Iris pigment epithelial cell (primary cell): Measurements from ENCODE around the gene TMEM45B.

ENCODE experiments used
- DNase-seq: peaks from one replicate; pipeline ENCODE4 v3.0.0-alpha.2; 2011; ENCODE audit warnings: low read depth

Gene TMEM45B

DNA sequence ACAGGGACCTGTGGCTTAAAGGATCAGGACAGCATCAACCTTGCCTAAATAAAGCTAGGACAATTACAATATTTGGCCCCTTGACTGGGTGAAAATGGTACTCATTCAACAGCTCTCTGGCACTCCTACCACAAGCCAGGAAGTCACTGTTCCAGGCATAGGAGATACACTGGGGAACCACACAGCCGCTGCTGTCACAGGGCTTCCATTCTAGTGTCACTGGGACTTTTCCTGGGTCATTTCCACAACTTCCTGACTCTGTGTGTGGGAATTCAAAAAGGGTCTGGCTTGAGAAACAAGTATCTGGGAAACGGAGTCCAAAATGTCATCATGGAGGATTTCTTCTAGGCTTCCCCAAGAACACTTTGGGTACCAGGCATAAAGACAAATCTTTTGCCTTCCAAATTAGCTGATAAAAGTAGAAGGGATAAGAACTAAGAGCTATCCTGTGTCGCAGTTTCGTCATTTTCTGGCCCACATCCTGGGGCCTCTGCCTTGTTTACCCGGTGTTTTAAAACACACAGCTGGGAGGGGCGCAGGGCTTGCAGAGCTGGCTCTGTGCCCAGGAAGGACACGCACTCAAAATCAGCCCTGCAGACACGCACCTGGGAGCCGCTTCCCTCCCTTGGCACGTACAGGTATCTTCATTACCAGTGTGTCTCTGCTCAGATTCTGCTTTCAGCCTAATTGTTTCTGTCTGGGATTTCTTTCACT is 38.0 kb downstream of the TMEM45B start:
- peak; percentile 50 for DNase-seq

DNA sequence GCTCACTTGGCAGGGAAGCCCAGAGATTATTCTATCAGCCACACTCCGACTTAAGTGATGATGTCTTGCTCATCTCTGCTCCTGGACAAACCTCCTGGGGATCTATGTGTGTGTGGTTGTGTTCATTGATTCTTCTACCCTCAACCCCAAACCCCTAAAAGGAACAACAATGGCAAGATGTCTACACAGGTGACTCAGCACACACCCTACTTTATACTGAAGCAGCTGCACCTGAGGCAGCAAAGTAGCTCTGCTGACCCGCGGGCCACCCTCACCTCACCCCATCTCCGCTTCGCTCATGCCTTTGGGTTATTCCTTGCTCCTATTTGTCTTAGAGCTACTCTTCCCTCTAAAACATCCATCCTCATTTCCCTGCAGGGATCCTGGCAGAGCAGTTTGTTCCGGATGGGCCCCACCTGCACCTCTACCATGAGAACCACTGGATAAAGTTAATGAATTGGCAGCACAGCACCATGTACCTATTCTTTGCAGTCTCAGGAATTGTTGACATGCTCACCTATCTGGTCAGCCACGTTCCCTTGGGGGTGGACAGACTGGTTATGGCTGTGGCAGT is 38.7 kb downstream of the TMEM45B start:
- DNase-seq = no peak

DNA sequence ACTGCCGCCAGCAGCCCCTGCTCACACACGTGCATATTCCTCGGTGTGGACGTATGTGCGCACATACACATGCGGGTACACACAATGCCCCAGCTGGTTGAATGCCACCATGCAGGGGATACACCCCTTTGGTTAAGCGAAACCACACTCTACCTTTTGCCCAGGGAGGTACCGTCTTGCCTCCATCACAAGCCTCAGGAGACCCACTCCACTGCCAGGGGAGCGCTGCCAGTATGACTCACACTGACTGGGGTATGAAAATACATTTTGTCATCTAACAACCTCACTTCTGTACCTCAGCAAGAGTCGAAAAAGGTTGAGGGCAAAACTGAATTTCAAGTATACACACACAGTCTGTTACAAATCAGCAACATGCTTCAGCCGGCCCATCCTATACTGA is 39.4 kb downstream of the TMEM45B start:
- DNase-seq = no peak

DNA sequence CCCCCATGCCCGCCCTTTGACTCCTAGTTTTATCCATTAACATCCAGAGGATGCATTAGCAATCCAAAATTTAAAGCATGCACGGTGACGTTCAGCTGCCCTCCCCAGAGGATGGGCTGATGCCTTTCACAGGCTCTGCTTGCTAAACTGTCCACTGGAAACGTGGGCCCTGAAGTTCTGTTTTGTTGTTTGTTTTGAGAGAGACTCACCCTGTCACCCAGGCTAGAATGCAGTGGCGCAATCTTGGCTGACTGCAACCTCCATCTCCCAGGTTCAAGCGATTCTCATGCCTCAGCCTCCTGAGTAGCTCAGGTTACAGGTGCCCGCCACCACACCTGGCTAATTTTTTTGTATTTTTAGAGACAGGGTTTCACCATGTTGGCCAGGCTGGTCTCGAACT is 40.4 kb downstream of the TMEM45B start:
- no peak for DNase-seq

DNA sequence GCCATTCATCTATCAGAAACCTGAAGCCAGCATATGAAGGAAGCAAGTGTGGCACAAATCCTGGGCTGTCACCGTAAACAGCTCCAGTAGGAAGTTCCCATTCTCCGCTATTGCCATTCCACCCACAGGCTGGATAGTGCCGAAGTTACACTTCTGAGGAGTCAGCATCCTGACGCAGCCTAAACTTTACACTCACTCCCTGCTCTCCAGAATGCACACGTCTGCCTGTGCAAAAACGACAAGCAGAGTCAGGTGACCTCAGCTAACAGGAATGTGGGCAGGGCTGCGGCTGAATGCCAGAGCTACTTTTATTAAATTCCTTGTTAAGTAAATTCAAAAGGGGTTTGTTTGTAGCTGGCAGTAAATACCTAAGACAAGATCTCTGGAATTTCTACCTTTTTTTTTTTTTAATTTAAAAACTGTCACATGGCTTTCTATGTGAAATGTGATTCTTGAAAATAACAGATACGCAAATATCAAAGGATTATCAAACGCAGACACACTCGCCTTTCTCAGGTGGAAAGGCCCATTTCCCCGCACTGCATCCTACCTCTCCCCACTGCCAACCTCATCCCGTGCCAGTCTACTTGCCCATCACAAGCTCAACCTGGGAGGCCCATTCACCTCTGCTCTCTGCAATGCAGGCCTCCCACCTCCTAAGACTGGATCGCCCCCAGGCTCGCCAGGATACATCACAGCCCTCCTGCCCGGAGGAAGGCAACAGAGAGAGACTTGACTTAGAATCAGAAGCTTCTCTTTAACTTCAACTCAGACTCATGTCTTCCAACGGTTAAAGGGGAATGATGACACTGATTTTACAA is 46.3 kb downstream of the TMEM45B start:
- DNase-seq = peak; percentile 96

DNA sequence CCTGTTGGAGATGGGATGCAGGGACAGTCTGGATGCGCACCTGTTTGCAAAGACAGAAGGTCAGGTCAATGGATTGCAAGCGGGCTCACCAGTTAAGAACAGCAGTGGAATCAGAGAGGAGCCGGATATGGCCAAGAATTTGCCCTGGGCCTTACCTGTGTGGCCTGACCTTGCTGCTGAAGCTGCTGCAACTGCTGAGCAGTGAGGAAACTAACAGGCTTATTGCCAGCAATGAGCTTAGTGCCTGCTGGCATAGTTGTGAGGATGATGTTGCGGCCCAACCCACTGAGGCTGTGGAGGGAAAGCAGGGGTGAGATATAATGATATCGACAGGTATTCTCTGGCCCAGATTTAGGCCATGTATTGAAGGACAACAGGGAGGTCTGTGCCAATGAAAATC is 49.2 kb downstream of the TMEM45B start:
- no peak for DNase-seq

DNA sequence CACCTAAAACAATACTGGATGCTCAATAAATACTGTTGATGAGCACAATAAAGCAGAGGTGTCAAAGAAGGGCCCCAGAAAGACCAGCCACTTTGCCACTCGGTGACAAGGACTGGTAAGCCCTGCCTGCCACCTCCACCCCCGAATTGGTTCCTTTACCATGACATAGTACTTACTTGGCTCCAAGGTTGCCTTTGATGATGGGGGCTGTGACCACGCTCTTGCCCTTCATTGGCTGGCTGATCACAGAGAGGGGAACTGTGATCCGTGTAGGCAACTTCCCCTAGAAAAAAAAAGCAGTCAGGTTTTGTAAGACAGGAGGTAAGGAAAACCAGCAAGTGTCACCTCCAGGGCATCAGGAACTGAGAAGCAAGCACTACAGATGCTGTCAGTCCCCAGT is 50.1 kb downstream of the TMEM45B start:
- DNase-seq = no peak

DNA sequence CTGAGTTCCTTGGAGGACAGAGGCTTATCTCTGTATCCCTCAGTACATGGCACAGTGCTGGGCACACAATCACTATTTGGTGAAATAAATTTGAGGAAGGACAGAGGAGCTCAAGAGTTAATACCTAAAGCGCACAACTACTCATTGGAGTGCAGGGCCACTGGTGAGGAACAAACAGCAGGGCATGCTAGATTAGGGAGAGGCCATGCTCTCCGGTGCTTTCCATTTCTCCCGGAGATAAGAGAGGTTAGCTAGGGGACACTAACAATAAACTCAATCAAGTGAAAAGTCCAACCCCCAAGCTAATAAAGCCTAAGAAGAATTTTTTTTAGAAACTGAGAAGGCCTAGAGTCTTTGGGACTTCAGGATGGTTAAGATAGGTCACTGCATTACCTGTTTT is 50.7 kb downstream of the TMEM45B start:
- no peak for DNase-seq

DNA sequence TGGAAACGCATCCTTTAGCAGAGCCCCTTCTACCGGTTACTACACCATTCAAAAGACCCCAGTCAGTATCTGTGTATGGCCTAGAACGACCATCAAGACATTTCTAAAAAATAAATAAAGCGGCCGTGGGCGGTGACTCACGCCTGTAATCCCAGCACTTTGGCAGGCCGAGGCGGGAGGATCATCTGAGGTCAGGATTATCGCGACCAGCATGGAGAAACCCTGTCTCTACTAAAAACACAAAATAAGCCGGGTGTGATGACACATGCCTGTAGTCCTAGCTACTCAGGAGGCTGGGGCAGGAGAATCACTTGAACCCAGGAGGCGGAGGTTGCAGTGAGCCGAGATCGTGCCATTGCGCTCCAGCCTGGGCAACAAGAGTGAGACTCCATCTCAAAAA is 53.0 kb downstream of the TMEM45B start:
- DNase-seq = peak; percentile 82

DNA sequence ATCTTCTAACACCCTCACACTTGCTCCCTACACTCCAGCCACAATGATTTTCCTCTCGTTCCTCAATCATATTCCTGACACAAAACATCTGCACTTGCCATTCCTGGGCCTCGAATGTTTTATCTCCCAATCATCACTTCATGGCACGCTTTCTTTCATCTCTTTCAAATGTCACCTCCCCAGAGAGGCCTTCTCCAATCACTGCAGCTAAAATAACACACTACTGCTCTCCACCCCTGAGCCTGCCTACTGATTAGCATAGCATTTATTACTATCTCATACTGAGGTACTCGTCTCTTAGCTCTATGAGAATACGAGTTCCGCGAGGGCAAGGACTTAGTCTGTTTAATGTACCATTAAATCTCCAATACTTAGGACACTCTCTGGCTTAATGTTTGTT is 56.3 kb downstream of the TMEM45B start:
- no peak for DNase-seq

DNA sequence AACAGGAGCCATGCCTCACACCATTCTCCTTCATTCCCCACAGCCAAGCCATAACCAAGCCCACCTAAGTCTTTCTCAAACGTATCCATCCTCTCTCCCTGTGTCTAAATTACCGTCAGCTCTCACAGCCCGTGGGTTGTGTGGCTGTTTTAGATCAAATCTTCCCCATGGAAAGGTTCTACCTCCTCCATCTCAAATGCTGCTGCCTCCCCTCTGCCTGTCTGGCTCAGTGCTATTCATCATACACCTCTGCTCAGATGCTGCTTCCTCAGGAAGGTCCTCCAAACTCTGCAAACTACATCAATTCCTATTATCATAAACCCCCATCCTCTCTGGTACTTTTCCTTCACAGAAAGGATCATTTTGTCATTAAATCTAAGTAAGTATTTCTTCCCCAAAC is 64.7 kb downstream of the TMEM45B start:
- DNase-seq = no peak

DNA sequence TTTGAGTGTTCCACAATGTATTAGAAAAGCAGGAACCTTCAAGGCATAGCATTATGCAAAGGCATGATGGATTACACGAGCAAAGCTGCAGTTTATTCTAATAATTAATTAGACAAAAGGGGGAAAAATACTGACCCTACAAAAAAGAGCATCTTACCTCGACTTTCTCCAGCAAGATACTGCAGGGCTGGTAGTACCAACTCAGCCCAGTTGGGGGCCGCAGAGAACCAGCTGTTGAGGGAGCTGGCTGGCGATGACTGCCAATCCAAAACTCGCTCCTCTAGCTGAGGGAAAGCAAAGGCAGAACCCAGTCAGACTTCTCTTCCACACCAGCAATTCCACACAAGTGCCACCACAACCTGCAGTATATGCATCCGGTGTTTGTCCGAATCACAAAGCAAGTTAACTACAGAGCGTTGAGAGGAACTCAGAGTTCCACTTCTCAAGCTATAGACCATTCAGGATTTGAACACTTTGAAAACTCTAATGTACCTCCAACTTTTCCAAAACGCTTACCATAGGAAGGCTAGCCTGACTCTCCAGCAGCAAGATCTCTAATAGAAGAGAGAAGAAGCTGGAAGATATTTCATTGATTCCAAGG is 66.0 kb downstream of the TMEM45B start:
- peak; percentile 37 for DNase-seq

DNA sequence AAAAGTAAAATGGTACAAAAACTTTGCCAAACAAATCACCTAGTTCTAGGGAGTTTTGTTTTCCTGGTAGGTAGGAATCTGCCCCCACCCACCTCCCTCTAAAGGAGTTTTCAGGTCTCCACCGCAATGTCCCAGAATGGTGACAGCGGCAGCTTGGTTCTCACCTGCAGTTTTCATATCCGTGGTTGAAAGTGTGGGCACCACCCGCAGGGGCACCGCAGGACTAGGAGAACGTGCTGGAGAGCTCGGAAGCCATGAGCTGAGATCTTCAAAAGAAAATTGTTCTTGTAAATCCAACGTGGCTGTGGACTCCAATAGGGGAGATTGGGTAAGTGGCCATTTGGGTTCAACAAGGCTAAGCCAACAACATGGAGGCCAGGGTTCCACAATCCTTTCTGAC is 68.9 kb downstream of the TMEM45B start:
- no peak for DNase-seq

DNA sequence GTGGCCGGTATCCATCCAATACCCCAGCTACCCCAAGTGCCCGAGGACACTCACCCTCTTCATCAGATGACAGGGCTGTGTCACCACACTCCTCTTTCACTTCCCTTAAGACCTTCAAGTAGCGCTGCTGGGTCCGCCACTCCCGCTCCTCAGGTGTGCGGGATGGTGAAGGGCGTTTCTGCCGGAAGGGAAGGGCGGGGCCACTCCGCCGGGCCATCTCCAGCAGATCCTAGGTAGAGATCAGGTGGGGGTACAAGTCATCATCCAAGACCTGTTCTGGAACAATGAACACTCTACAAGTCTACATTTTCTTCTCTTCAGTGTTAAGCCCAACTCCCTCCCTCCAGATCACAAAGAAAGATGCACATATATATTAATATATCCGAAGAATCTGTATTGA is 69.7 kb downstream of the TMEM45B start:
- DNase-seq = no peak

DNA sequence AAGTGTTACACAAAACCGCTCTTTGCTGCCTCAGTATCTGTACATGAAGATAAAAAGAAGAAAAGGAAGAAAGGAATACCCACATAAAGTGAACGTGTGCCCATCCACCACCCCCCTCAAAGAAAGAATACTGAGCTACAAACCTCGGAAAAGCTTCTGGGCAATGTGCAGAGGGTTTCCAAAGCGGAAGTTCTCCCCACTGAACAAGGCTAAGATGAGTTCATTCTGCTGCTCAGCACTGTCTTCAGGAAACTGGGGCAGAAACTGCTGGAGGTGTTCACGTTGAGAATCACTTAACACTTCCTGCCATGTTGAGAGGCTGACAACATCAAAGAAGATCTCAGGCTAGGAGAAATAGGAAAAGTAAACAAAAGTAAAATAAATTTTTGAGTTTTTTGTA is 72.8 kb downstream of the TMEM45B start:
- no peak for DNase-seq

DNA sequence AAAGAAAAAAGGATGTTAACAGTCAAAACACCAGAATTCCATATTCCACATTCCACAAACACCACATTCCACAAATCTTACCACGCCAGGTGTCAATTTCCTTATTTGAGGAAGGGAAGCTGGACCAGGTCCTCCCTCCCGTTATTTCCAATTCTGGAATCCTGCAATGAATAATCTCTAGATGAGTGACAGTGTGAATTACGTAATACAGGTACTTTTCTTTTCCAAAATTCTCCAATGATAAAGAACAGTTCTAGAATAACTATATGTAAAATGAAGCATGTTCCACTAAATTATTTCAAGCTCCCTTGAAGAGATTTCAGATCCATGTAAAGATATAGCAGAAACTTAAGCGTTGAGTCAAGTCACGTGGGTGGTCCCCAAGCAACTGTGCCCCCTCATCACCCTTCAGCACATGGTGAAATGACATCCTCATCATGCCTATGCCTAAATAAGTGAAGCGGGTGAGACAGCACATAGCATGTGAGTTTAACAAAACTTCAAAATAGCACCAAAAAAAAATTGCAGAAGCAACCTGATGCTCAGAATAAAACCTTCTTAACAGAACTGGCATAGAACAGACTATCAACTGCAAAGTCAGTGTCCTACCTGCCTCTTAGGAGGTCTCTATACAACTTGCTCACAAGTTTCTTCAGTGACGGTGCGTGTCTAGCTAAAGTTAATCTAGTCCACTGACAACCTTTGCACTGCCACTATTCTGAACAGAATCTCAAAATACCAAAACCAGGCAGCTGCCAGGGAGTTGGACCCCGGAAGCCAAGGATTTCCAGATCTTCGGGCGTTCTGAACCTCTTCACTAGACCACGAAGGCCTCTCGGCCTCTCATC is 78.9 kb downstream of the TMEM45B start:
- DNase-seq = peak; percentile 5

DNA sequence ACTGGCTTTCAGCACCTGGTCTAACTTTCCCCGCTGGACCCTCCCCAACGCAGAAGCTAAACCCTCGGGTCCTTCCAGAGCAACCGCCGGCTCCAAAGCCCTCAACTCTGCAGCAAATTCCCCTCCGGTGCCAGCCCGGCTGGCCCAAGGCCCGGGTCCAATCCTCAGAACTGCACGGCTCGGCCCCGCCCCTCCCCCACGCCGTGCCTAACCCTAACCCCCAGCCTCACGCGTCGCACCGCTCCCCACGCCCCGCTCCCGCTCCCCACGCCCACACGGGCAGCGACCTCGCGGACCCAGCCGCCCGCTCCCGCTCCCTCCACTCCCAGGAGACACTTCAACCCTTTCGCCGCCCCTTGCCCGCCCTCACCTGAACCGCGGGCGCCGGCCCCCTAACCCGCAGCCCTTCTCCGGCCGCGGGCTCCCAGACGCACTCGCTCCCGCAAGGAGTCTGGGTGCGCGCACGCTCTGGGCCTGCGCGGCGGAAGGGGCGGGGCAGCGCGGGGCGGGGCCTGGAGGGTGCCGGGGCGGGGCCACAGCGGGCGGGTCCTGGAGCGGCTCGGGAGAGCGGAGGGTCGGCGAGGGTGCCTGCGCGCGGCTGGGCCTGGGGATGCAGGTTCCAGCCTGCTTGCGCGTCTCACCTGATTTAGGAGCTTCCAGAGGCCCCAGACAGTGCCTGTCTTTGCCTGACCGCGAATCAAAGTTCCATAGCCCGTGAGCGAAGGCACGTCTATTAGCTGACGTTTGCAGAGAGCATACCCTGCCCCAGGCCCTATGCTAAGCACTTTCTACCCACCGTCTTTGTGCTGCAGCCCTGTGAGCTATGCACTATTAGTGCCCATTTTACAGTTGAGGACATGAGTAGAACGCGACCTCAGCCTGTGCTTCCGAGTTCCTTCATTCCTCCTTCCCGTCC is 79.7 kb downstream of the TMEM45B start, which contains the start of gene NFRKB:
NFRKB (minus strand) TSS at position 453 of the 916 bp plus-strand sequence. CDS start 2,729 bp downstream, outside the sequence.
- DNase-seq = peak; percentile 59

DNA sequence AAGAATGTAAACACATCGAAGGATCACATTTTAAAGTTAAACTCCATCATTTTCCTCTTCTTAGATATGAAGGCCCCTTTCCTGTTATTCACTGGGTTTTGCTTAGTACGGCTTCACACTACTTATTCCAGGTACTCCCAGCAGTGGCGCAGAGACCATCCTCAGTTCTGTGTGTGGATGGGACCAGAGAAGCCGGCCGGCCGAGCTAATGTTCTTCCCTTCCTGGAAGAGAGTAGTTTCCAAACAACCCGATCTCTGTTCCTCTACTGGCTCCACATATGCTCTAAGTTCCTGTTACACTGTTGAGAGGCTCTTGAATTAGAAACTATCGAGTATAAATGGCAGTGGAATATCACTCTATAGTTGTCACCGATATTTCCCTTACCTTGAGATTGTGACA is 80.4 kb downstream of the TMEM45B start:
- DNase-seq = no peak

DNA sequence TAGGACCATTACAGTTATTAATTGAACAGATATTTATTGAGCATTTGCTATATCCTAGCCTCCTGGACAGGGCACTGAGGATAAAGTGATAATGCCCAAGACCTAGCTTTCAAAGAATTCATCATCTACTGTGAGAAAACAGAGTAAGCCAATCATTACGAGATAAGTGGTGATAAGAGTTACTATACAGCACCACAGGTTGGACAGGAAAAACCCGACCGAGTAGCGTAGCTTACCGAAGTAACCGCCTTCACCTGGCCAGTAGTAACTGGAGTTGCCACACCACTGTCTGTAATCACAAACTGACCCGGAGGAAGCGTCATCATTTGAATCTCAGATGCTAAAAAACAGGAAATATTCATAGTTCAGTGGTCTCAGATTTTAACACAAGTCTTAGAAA is 89.8 kb downstream of the TMEM45B start:
- no peak for DNase-seq
